AG10803 (cell line): ENCODE results near the gene GTPBP6.

ENCODE experiments used
- DNase-seq: peaks from one replicate; pipeline ENCODE4 v3.0.0; 2010; ENCODE audit warnings: low read depth
- H3K4me3 ChIP-seq: 2 replicates; pipeline ENCODE4 v1.5.1; 2011; ENCODE audit warnings: mild to moderate bottlenecking, low read length, control low read depth
- CTCF ChIP-seq: conservative IDR thresholded peaks from 2 replicates; pipeline ENCODE4 v1.5.1; 2011; ENCODE audit warnings: mild to moderate bottlenecking, low read length, control low read depth, inconsistent platforms

GTPBP6 gene

GRCh38 chrX:313546-313945 lies 5.0 kb downstream of the GTPBP6 start:
- TF ChIP-seq CTCF = no peak
- H3K4me3 ChIP-seq = no peak overlapping the region
- DNase-seq = no peak

- DNase-seq = no peak
- no peak for TF ChIP-seq CTCF
- no peak overlapping the region for H3K4me3 ChIP-seq
Measured at GRCh38 chrX:312621-313331, 5.8 kb downstream of the GTPBP6 start.

- no peak for TF ChIP-seq CTCF
- DNase-seq = no peak
Measured at GRCh38 chrX:311156-312129, 7.2 kb downstream of the GTPBP6 start.

GRCh38 chrX:310621-311155 lies 7.9 kb downstream of the GTPBP6 start:
- DNase-seq = no peak
- TF ChIP-seq CTCF = no peak
- H3K4me3 ChIP-seq = no peak overlapping the region

More at GRCh38 chrX:311156-312129, 7.2 kb downstream of the GTPBP6 start:
- no peak overlapping the region for H3K4me3 ChIP-seq

- no peak for DNase-seq
- no peak overlapping the region for H3K4me3 ChIP-seq
Measured at GRCh38 chrX:308821-309520, 9.6 kb downstream of the GTPBP6 start.

More at GRCh38 chrX:308821-309520, 9.6 kb downstream of the GTPBP6 start:
- no peak for TF ChIP-seq CTCF
